ENCODE results near the gene SLC25A51. TPM values are rescaled to one million over a fixed set of nuclear protein-coding genes. Genes with fewer than 3 reads are reported as not detected.

The SLC25A51 gene
- polyA plus RNA-seq, 2 of the 4 experiments (the other 2 are of a cell fraction), result 17.2 to 24.3 TPM

GRCh38 chr9:37903647-37904444 is at the start of gene SLC25A51 (continued):
- TF ChIP-seq ATOH8 (CRISPR knock-in tag; IDR thresholded peaks at IDR 0.05; ENCODE audit: low read depth) (no peak), E2F6 (IDR thresholded peaks at IDR 0.05; ENCODE audit: borderline replicate concordance, low read depth) (peak; percentile 80), BHLHE40 (IDR thresholded peaks at IDR 0.05; ENCODE audit: low read depth, low read length) (peak; percentile 65), PBX3 (IDR thresholded peaks at IDR 0.05) (peak; percentile 71), HDAC2 (IDR thresholded peaks at IDR 0.05) (no peak), EHMT2 (IDR thresholded peaks at IDR 0.05; ENCODE audit: low read depth) (no peak), MAFK (IDR thresholded peaks at IDR 0.05; ENCODE audit: partially characterized antibody) (no peak), BCL3 (IDR thresholded peaks at IDR 0.05) (peak; percentile 73; the same call in 2 of the 3 replicates), ESRRA (IDR thresholded peaks at IDR 0.05; ENCODE audit: borderline replicate concordance, low read length) (no peak; the same call in 1 of the 2 replicates), NPAS2 (CRISPR knock-in tag; IDR thresholded peaks at IDR 0.05; ENCODE audit: borderline replicate concordance) (no peak), CBX8 (IDR thresholded peaks at IDR 0.05) (no peak), ZNF302 (CRISPR knock-in tag; IDR thresholded peaks at IDR 0.05) (no peak), NR3C1 (IDR thresholded peaks at IDR 0.05) (no peak), CEBPB (IDR thresholded peaks at IDR 0.05) (peak in 1 of 2 experiments; percentile 19; a peak in 1 of 4 replicates)

- WGBS (ENCODE audit: missing lambda C conversion rate), result 88% methylated on average over 2 of the region's 5 CpGs
- ChIA-PET CTCF (no interaction called here), POLR2A (no interaction called here)
- H3K27ac ChIP-seq, result peak overlapping the region; percentile 81 to 91
- FAIRE-seq, result no peak
- TF ChIP-seq NPAS2 (CRISPR knock-in tag; IDR thresholded peaks at IDR 0.05; ENCODE audit: borderline replicate concordance), result no peak
- TF ChIP-seq HMGXB4 (CRISPR knock-in tag; IDR thresholded peaks at IDR 0.05; ENCODE audit: borderline replicate concordance), result no peak
- TF ChIP-seq NR3C1 (IDR thresholded peaks at IDR 0.05), result no peak
- TF ChIP-seq USF2 (IDR thresholded peaks at IDR 0.05), result 0 out of 2 replicates have a peak, but pooled peaks have one; percentile 3
- H3K4me1 ChIP-seq, result peaks cover 66% of the 10 kb centered on the region
- ATAC-seq, result peak in 1 of 2 experiments; percentile 36; a peak in 3 of 6 replicates
- H3K4me2 ChIP-seq, result peak overlapping the region; percentile 69
- no peaks in the 10 kb centered on the region for H3K9me3 ChIP-seq
- no peak for DNase-seq (ENCODE audit: low read depth in 1 of 2, low spot score in 1 of 2)
- no peak overlapping the region for H3K4me3 ChIP-seq
Observed at GRCh38 chr9:37953206-37953774, 49.4 kb upstream of the SLC25A51 start.

All from A549 (cell line).